ENCODE results near the gene FAM163A.

FAM163A gene

DNA sequence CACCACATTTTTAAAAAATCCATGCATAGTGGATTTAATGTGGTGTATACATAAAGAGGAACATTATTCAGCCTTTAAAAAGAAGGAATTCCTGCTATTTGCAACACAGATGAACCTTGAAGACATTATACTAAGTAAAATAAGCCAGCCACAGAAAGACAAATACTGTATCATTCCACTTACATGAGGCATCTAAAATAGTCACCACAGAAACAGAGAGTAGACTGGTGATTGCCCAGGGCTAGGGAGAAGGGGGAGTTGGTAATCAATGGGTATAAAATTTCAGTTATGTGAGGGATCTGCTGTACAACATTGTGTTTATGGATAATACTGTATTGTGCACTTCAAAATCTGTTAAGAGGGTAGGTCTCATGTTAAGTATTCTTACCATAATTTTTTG lies 10.0 kb downstream of the FAM163A start:
- no peak for DNase-seq

DNA sequence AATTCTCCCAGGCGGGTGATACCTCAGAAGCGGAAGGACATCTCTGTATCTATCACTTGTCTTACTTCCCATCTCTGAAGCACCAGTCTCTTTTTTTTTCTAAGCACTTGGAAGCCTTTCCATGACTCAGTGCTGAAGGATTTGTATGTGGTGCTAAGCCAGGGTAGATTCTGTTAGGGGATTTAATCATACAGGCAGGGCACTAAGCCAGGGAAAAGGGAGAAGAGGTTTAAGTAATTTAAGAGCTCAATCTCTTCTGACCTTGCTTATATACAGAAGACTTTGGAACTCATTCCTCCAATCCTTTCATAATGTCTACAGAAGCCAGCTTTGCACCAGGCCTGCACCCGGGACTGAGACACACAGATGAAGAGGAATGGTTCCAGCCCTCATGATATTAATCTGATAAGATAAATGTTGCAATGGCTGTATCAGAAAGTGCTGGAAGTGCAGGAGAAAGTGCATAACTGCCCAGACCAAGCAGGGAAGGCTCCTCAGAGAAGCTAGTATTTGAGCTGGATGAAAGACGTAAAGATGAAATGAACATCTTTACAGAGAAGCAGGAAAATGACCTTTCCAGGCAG lies 11.0 kb downstream of the FAM163A start:
- DNase-seq = no peak

DNA sequence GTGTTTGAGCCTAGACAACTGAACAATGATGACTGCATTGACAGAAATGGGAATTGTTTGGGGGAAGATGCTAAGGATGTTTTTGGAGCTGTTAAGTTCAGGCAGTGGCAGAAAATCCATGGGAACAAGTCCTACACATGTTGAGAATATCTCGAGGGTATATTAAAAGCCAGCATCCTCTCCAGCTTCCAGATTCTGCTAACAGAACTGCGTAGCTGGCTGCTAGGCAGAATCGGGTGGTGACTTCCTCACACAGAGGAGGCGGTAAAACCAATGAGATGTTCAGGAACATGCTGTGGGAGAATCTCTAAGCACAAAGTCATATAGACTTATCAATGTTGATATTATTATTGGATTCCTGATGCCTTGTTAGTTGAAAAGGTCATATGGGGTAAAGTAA lies 14.8 kb downstream of the FAM163A start:
- no peak for DNase-seq

DNA sequence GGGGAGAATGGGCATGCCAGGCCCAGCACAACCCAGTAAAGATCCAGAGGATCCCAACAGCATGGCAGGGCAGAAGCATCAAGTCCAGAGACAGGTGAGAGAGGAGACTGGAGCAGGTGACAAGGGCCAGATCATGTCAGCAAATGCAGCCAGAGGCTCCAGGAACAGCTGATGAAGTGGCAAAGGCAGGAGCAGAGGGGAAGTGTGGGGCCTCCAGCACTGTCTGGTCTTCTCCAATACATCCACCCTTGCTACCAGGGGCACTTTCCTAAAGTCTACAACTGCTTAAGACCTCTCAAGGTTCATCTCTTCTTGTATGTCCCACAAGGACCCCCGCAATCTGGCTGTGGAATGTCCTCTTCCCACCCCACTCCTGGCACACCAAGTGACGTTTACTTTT lies 17.4 kb downstream of the FAM163A start:
- DNase-seq = no peak

DNA sequence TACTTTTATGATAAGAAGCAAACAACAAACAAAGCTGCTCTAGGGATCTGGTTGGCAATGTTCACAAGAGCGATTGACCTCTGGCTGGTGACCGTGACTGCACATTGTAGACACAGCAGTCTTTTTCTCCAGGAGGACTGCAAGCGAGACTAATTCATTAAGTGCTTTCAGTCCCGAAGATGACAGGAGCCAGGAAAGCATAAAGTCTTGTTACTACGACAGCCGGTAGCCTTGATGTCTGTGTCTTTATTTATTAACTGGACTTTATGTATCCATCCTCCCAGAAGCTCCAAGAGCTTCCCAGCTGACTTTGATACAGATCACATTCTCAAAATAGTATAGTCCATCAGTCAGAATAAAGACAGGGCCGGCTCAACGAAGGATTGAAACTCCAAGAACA lies 18.2 kb downstream of the FAM163A start:
- no peak for DNase-seq

DNA sequence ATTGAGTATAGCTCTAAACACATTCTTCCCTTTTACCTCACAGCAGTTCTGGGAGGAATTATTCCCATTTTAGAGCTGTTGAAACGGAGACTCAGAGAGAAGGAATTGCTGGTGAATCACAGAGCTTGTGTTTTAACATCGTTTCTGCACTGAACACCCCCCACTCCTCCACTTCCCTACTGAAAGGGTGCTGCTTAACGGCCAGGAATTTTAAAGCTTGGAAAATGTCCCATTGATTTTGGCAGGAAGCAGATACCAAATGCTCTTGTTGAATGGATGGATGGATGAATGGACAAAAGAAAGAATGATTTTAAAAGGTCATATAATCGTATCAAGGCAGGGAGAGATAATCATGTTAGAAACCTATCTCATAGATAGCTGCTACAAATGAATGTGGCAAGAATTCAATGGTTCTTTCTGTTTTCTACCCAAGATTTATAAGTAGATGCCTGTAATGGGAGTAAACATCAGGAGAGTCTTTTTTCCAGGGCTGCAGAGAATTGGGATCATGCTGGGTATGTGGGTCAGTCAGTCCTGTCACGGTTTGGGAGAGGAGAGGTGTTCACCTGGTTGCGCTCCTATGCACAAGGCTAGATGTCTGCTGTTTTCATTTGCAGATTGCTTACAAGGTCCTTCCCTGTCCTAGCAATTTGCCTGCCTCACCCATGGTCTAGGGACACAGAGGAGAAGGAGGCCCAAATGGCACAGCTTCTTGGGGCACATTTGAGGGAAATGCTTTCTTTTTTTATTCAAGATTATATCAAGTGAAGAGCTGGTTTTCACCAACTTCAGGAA lies 19.0 kb downstream of the FAM163A start:
- no peak for DNase-seq

DNA sequence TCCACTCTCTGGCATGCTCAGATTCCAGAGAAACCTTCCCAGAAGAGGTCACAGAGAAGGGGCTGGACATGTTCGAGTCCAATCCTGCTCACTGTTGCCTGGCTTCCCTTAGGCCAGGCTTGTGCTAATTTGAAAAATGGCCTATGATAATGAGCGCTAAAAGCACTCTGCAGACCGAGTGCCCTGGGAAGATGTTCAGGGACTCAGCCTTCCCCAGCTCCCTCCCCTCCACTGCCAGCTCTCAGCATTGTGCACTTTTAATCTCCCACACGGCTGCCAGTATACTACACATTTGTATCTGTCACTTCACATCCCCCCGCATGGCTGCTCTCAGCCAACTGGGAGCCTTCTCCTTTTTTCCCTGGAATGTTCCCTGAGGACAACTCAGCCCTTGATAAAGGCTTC lies 24.1 kb downstream of the FAM163A start:
- no peak for DNase-seq

DNA sequence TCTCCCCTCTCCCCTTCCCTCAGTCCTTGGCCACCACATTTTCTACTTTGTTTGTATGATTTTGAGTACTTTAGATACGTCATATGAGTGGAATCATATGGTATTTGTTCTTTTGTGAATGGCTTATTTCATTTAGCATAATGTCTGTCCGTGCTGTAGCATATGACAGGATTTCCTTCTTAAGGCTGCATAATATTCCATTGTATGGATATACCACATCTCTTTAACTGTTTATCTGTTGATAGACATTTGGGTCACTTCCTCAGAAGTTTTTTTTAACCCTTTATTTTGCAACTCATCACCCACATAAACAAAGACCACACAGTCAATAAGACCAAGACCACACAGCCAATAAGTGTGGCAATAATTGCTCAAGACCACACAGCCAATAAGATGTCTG lies 24.9 kb downstream of the FAM163A start:
- no peak for DNase-seq

DNA sequence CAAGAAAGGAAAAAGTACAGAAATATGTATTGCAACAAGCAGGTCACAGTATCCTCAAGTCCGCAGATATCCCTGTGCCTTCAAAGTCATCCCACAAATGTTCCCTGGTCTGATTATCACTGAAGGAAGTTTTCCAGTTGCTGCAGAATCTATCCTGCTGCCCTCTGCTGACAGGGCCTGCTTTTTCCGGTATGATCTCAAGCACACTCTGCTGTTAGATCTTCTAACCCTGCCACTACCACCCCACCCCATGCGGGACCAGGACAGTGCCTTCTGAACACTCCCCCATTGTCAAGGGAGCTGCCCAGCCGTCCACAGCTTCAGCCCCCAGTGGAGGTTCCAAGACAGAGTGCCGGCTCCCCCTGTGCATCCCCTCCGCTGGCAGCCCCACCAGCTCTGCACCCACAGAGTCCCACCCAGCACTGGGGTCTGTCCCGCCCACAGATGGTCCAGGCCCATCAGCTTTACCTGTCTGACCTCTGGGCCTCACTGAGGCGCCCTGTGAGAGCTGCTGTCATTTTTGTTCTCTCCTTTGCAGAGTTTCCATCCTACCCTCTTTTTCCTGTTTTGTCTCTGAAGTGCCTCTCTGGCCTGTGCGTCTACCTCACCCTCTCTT lies 27.9 kb downstream of the FAM163A start:
- DNase-seq = no peak

DNA sequence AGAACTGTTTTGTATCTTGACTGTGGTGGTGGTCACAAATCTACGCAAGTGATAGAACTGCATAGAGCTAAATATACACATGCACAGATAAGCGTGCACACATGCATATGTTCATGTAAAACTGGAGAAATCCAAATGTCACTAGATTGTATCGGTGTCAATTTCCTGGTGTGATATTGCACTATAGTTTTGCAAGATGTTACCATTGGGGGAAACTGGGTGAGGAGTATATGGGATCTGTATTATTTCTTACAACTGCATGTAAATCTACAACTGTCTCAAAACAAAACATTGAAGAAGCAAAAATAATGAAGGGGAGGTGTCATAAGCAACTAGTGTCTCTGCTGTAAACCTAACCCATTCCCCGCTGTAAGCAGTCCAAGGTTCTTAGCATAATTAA lies 30.2 kb downstream of the FAM163A start:
- DNase-seq = no peak

DNA sequence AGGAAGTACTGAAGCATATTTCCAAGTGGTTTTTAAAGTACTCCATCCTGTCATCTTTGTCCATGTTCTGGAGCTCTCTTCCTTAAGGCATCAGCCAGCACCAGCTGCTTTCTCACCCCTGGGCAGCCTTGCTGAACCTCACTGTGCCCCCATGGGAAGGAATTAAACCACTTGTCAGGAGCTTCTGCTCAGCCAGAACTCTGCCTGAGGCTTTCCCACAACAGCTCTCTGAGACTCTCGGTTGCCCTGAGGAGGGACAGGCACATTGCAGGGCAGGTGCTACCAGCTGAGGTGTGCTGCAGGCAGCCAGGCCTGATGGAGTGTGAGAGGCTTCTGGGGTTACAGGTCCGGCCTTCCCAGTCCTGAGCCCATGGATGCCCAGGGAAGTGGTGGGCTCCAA lies 30.9 kb downstream of the FAM163A start:
- no peak for DNase-seq

DNA sequence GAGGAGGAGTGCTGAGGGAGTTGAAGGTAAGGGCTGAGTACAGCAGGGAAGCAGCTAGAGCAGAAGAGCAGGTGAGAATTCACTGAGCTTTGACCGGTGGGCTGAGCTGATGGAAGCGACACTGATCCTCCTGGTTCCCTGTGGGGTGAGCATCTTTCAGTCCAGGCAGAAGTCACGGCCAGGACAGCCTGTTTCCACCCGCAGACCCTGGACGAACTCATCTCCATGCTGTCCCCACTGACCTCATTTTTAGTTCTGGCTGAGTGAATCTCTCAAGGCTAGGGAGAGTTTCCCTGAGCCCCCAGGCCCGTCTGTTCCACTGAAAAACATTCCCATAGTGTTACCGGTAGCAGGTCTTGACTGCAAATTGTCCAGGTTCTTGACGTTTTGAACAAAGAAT lies 31.5 kb downstream of the FAM163A start:
- DNase-seq = no peak

DNA sequence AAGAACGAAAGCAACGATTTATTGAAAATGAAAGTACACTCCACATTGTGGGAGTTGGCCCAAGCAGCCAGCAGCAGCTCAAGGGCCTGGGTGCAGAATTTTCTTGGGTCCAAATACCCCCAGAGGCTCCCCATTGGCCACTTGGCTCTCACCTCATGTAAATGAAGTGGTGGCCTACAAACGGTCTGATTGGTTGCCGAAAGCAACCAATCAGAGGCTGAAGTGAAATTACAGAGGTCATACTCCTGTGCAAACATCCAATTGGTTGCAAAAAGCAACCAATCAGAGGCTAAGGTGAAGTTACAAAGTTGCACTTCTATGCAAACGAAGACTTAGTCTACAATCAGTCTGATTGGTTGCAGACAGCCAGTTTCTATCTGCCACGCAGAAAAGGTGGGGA lies 31.9 kb downstream of the FAM163A start:
- DNase-seq = no peak

DNA sequence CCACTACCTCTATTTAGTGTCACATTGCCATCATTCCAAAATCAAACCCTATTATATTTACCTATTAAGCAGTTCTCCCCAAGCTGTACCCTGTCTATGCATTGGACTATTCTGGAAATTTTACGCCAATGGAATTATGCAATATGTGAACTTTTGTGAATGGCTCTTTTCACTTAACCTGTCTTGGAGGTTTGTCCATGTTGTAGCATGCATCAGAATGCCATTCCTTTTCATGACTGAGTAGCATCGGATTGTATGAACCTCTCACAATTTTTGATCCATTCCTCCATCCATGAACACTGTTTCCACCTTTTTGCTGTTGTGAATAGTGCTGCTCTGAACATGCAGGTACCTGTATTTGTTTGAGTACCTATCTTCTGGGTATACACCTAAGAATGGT lies 33.7 kb downstream of the FAM163A start:
- no peak for DNase-seq

DNA sequence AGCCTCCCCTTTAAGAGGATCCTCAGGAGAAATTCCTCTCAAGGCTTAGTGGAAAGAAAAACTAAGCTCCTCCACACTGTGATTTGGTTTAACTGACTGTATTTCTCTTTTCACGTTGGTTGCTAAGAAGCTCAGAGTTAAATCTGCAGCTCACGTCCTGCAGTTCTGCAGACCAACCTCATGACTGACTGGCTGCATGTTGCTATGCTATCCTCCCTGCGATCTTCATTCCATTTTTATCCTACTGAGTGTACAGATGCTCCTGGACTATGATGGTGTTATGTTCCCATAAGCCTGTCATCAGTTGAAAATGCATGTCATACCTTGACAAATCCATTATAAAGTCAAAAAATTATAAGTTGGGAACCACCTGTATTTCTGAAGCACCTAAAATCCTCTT lies 34.6 kb downstream of the FAM163A start:
- no peak for DNase-seq

DNA sequence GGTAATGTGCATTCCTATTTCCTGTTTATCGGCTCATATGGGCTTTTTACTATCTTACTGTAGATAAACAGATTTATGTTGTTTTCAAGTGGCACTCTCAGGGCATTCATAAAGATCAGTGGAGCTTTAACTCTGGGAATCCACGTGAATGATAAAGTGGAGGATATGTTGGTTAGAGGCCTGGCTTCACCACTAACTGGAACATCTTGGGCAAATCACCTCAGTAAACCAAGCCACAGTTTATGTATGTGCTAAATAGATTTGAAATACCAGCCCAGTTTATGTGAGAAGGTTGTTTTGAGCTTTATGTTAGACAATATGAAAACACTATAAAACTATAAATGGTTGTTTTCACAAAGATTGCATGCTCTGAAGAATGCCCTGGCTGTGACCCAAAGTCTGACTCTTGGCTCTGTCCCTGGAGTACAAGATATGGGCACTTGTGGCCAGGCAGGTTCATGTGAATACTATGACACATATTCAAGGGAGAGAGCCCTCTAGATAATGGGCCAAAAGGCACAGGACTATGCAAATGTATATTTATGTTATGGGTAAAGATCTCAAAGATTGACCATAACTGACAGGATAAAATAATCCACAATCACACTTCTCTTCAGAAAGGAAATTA lies 36.7 kb downstream of the FAM163A start:
- DNase-seq = no peak

DNA sequence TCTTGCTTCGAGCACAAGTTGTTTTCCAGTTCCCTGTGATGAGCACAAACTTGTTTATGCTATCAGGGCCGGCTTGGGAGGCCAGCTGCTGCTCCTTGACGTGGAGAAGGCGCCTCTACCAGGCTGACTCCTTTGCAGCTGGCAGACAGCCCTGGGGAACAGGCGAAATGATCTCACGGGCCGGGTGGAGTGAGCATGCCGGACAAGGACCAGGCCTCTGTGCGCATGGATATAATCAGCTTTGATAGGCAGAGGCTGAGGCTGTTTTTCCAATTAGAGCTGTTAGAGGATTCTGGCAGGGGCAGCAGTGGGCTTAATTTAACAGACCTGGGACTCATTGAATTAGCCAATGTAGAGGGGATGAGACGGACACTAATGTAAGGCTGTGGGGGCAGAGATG lies 38.9 kb downstream of the FAM163A start:
- DNase-seq = no peak

DNA sequence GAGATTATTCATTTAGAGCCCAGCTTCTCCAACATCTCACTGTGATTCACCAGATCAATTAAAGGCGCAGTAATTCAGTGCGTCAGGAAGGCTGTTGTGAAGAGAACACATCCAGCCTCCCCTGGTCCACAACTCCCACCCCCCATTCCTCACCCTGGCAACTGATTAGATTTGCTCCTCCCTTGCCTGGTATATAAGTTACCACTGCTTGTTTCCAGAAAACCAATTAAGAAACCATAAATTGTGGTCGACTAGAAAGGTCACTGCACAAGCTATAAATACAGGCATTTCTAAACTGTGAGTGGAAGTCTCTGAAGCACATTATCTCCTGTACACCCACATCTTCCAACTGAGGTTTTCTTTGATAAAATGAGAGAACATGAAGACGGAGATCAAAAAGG lies 41.9 kb downstream of the FAM163A start:
- no peak for DNase-seq

DNA sequence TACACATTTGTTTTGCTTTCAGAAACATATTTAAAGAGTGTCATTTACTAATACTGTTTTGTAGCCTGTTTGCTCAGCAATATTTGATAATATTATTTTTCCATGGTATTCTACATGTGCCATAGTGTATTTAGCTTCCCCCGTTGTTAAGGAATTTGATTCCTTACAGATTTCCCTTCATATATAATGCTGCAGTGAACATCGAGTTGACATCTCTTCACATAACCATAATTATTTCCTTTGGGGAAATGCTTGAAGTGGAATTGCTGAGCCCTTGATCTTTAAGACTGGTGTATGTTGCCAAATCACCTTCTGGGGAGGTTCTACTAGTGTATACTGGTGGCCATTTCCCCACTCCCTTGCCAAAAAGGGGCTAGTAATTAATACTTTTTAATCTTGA lies 42.6 kb downstream of the FAM163A start:
- no peak for DNase-seq

DNA sequence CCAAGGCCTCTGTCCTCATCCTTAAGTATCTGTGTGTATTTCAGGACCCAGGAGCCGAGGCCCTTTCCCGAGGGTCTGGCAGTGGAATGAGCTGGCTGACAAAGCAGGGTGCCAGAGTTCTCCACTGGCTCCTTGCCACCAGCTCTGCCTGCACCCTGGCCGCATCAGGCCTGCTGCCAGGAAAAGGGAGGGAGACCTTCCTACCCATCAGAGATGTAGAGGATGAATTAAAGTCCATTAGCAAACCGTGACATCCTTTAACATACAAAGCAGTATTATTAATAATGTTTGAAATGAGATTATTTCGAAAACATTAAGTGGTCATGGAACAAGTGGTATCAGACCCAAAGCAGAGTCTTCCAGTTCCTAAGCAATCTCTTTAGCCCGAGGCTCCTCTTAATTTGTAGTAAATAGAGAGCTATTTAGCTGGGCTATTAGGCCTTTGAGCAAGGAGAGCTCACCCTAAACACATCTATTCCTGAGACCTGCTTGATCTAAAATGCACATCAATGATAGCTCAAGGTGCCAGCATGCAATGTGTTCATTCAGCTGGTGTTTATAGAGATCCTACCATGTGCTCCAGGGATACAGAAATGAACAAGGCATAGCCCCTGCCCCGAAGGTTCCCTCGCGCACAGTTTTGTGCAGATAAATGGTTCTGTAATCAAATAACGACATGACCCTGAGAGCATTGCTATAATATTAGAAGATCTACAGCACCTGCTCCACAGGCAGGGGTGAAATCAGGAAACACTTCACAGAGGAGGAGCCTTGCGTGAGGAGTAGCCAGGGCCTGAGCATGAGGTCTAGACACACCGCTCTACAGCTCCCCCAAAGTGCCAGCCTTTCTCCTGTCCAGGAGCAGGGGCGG lies 44.0 kb downstream of the FAM163A start:
- no peak for DNase-seq

DNA sequence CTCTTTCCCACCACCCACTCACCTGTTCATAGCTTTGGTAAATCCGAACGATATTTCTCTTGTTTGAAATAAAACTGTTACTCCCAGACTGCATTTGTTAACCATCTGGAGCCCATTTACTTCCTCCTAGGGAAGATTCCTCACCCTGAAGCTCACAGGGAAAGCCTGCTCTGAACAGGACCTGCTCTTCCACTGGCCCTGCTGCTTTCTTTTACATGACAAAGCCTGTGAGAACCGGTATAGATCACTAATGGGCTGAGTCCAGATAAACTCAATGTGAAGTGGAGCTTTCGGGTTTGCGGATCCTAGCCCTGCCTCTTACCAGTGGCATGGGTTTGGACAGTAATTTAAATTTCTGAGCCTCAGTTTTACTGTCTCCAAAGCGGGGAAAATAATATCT lies 45.2 kb downstream of the FAM163A start:
- no peak for DNase-seq

DNA sequence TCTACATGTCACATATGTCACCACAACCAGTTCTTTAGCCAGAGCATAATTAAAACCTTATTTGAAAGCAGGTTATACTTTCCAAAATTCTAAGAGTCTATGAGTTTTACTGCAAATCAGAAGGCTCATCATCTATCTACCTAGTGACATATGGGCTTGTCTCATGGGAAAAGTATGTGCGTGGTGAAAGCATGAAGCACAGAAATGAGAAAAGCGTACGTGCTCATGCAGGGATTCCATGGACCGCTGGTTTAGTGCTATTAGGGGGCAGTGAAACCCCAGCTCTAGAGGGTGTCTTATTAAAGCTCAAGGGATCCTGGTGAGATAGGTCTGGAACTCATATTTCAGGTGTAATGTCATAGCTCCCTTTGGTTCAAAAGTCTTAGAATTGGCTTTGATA lies 50.2 kb downstream of the FAM163A start:
- no peak for DNase-seq

DNA sequence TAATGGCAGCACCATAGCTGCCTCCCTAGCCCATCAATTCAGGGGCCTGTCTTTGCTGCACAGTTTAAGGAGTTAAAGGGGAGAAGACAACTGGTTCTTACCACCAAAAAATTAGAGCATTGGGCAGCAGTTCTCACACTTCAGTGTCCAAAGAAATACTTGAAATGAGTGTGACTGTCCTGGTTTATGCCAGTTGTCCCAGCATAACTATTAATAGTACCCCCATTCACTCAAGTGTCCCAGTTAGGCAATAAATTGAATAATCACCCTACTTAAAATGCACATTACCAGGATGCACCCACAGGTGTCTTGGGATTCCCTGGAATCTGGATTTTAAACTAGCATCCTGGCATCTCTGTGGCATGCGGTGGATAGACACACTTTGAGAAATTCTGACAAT lies 51.1 kb downstream of the FAM163A start:
- no peak for DNase-seq
